Head of caudate nucleus (tissue), 42 donors: ENCODE measurements around the gene MEPCE.

Source experiments
- DNase-seq, 42 donors: peaks; one replicate each; pipeline versions ENCODE4 v3.0.0 to v3.0.0-alpha.2; 2020 to 2021; ENCODE audit warnings: mixed read lengths in 7 of 42
- intact Hi-C: fragments of 100-400 bp; cut with DNase I; formaldehyde crosslinking; loops from one replicate; pipeline ENCODE4 v1.15.0; 2022

The MEPCE gene

GRCh38 chr7:100472854-100473499 is 43.3 kb downstream of the MEPCE start:
- intact Hi-C loops: loop anchor here (10.0 kb wide), 1 partner anchor 212 kb away; no protein-coding TSS in a partner anchor

GRCh38 chr7:100475549-100475948 is 45.9 kb downstream of the MEPCE start:
- intact Hi-C loops: loop anchor here (5.0 to 10.0 kb wide), 3 partner anchors 38 to 209 kb away; partner anchors contain the start of gene PPP1R35
- DNase-seq: peak in 3 of 42 donors; percentile 28 to 43 (median 38)

More at GRCh38 chr7:100472854-100473499, 43.3 kb downstream of the MEPCE start:
- no peak for DNase-seq

- DNase-seq: no peak
Measured at GRCh38 chr7:100476101-100476780, 46.6 kb downstream of the MEPCE start.

GRCh38 chr7:100476903-100477870 is 47.6 kb downstream of the MEPCE start:
- DNase-seq: peak in 2 of 42 donors; percentile 37 to 49
- intact Hi-C loops: loop anchor here (5.0 to 10.0 kb wide), 3 partner anchors 40 to 208 kb away; partner anchors contain the start of gene PPP1R35

More at GRCh38 chr7:100476101-100476780, 46.6 kb downstream of the MEPCE start:
- intact Hi-C loops: loop anchor here (5.0 to 10.0 kb wide), 3 partner anchors 39 to 209 kb away; partner anchors contain the start of gene PPP1R35

GRCh38 chr7:100477871-100478267 is 48.2 kb downstream of the MEPCE start:
- no peak for DNase-seq
- intact Hi-C loops: loop anchor here (5.0 to 10.0 kb wide), 3 partner anchors 41 to 207 kb away; partner anchors contain the start of gene PPP1R35

GRCh38 chr7:100478958-100479660 is 49.5 kb downstream of the MEPCE start, which contains the start of gene TSC22D4:
Gene TSC22D4 (minus strand): TSS chr7:100479214. CDS start chr7:100478038, 1,176 bp downstream.
- intact Hi-C loops: loop anchor here (5.0 to 10.0 kb wide), 3 partner anchors 42 to 206 kb away; partner anchors contain the start of gene PPP1R35
- DNase-seq: peak; percentile 92 to 99 (median 97)

- DNase-seq: no peak
- intact Hi-C loops: loop anchor here (5.0 kb wide), 1 partner anchor 86 kb away; no protein-coding TSS in a partner anchor
Measured at GRCh38 chr7:100481466-100481865, 51.8 kb downstream of the MEPCE start.

DNA sequence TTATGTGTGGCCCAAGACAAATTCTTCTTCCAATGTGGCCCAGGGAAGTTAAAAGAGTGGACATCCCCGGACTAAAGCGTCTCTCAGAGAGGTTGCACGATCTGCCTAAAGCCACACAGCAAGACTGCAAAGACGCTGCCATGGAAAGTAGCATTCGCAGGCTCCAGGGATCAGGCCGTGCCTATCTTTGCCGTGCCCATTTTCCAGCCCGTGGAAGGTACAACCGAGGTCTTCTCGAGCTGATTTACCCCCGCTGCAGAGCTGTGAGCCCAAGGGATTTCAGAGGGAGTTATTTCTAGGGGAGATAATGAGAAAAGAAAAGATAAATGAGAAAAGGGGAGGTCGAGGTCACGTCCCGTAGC is 53.1 kb downstream of the MEPCE start:
- intact Hi-C loops: loop anchor here (2.0 to 5.0 kb wide), 2 partner anchors 14 to 85 kb away; no protein-coding TSS in a partner anchor
- no peak for DNase-seq

GRCh38 chr7:100483090-100483721 is 53.6 kb downstream of the MEPCE start:
- peak in 41 of 42 donors; percentile 32 to 89 (median 79) for DNase-seq
- intact Hi-C loops: loop anchor here (2.0 to 5.0 kb wide), 2 partner anchors 14 to 84 kb away; no protein-coding TSS in a partner anchor
